ENCODE measurements around the gene IL20.

The IL20 gene

GRCh38 chr1:206882555-206882954 lies 17.1 kb downstream of the IL20 start:
- DNase-seq, result no peak

GRCh38 chr1:206883160-206883559 lies 17.7 kb downstream of the IL20 start:
- DNase-seq, result no peak

GRCh38 chr1:206883876-206884275 lies 18.5 kb downstream of the IL20 start:
- DNase-seq, result no peak

GRCh38 chr1:206885341-206886060 lies 20.1 kb downstream of the IL20 start:
- no peak for DNase-seq

- DNase-seq, result no peak
These were observed 21.4 kb downstream of the IL20 start for GRCh38 chr1:206886831-206887230.

- no peak for DNase-seq
These were observed 22.3 kb downstream of the IL20 start for GRCh38 chr1:206887701-206888100.

- no peak for DNase-seq
These were observed 25.0 kb downstream of the IL20 start for GRCh38 chr1:206890125-206891060.

- no peak for DNase-seq
These were observed 26.0 kb downstream of the IL20 start for GRCh38 chr1:206891412-206891811.

- no peak for DNase-seq
These were observed 27.0 kb downstream of the IL20 start for GRCh38 chr1:206892351-206892984.

GRCh38 chr1:206893380-206893779 lies 28.0 kb downstream of the IL20 start:
- DNase-seq, result no peak

- no peak for DNase-seq
These were observed 29.9 kb downstream of the IL20 start for GRCh38 chr1:206895325-206895724.

GRCh38 chr1:206895837-206896242 lies 30.4 kb downstream of the IL20 start:
- no peak for DNase-seq

GRCh38 chr1:206896261-206896660 lies 30.8 kb downstream of the IL20 start:
- DNase-seq, result no peak

- DNase-seq, result no peak
These were observed 31.8 kb downstream of the IL20 start, which contains the start of gene IL24 for GRCh38 chr1:206897175-206897574. IL24 (plus strand) TSS chr1:206897443; CDS start chr1:206897833, 390 bp downstream.

GRCh38 chr1:206898089-206898914 lies 32.9 kb downstream of the IL20 start:
- DNase-seq, result no peak

- no peak for DNase-seq
These were observed 33.5 kb downstream of the IL20 start for GRCh38 chr1:206898915-206899431.

GRCh38 chr1:206899717-206900116 lies 34.3 kb downstream of the IL20 start:
- no peak for DNase-seq

GRCh38 chr1:206900149-206900548 lies 34.7 kb downstream of the IL20 start:
- no peak for DNase-seq

- DNase-seq, result no peak
These were observed 36.5 kb downstream of the IL20 start for GRCh38 chr1:206901944-206902343.

GRCh38 chr1:206902702-206903101 lies 37.3 kb downstream of the IL20 start:
- DNase-seq, result no peak

GRCh38 chr1:206903687-206904086 lies 38.3 kb downstream of the IL20 start:
- DNase-seq, result no peak

GRCh38 chr1:206904423-206905142 lies 39.2 kb downstream of the IL20 start:
- DNase-seq, result no peak

Measured in NCI-H1436 treated with DMSO at 0.1 percent for 48 hours (cell line).